GM21381 (cell line): ENCODE data around the gene PRM3.
"Not testable (repeated sequence)": the region's sequence is repeated elsewhere in the genome, so short reads cannot be mapped to it uniquely, and the experiment has no call there.

Experiments
- ATAC-seq: cut with Tn5 transposase; IDR thresholded peaks from one replicate; pipeline ENCODE4 v1.9.1; 2021; ENCODE audit warnings: mild to moderate bottlenecking, moderate library complexity; ENCODE audit not compliant: unreplicated experiment

PRM3 gene

GRCh38 chr16:11306381-11306780 lies 33.0 kb upstream of the PRM3 start:
- ATAC-seq = no peak

- ATAC-seq = no peak
Measured at GRCh38 chr16:11303405-11304138, 30.1 kb upstream of the PRM3 start.

GRCh38 chr16:11302977-11303376 lies 29.5 kb upstream of the PRM3 start:
- ATAC-seq = no peak

- no peak for ATAC-seq
Measured at GRCh38 chr16:11301645-11302501, 28.4 kb upstream of the PRM3 start.

- ATAC-seq = no peak
Measured at GRCh38 chr16:11300560-11300892, 27.1 kb upstream of the PRM3 start.

- ATAC-seq = no peak
Measured at GRCh38 chr16:11299865-11300559, 26.6 kb upstream of the PRM3 start.

- ATAC-seq = peak; percentile 27
Measured at GRCh38 chr16:11298950-11299547, 25.6 kb upstream of the PRM3 start.

GRCh38 chr16:11298143-11298900 lies 24.9 kb upstream of the PRM3 start:
- ATAC-seq = no peak

- peak; percentile 76 for ATAC-seq
Measured at GRCh38 chr16:11297492-11298142, 24.2 kb upstream of the PRM3 start.

- peak; percentile 13 for ATAC-seq
Measured at GRCh38 chr16:11296706-11297491, 23.5 kb upstream of the PRM3 start.

GRCh38 chr16:11296351-11296705 lies 22.9 kb upstream of the PRM3 start:
- no peak for ATAC-seq

- no peak for ATAC-seq
Measured at GRCh38 chr16:11295672-11296071, 22.2 kb upstream of the PRM3 start.

GRCh38 chr16:11292076-11292748 lies 18.8 kb upstream of the PRM3 start:
- ATAC-seq = no peak

GRCh38 chr16:11291091-11291703 lies 17.8 kb upstream of the PRM3 start:
- ATAC-seq = no peak

GRCh38 chr16:11290102-11290893 lies 16.9 kb upstream of the PRM3 start:
- ATAC-seq = no peak

- not testable (repeated sequence) for ATAC-seq
Measured at GRCh38 chr16:11289696-11290095, 16.3 kb upstream of the PRM3 start.

- ATAC-seq = no peak
Measured at GRCh38 chr16:11289202-11289601, 15.8 kb upstream of the PRM3 start.

- no peak for ATAC-seq
Measured at GRCh38 chr16:11285842-11286241, 12.4 kb upstream of the PRM3 start.
